Stimulated activated naive CD4-positive, alpha-beta T cell (primary cell): ENCODE data around the gene XRCC5.

Experiments used
- DNase-seq, 6 experiments: peaks; one replicate each; lab custom pipeline; 2025; lab: John Stamatoyannopoulos, UW

Gene XRCC5

DNA sequence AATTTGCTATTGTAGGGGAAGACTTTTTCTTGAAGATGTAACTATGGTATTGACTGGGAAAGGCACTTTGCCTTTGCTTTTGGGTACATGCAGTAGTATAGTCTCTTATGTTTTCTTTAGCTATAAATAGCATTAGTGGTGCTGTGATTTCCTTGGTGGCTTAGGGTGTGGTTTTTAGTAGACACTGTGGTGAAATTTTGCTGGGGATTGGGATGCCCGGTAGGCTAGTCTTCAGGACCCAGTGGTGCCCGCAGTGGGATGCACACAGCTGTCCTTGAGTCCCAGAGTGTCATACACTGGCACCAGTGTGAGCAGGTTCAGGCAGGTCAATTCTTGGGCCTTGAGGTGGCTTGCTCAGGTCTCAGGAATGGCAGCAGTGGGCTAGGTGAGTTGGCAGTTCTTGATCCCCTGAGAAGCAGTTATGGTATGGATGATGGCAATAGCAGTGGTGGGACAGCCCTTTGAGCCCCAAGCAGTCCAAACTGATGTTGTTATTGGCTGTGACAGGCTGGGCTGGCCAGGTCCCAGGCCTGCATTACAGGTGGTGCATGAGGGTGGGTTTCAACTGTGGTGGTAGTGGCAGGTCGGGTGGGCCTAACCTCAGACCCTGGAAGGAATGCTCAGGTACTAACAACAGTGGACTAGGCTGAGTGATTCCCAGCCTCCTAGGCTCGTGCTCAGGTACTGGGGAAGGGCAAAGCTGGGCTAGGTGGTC lies 124.3 kb downstream of the XRCC5 start:
- DNase-seq = no peak

DNA sequence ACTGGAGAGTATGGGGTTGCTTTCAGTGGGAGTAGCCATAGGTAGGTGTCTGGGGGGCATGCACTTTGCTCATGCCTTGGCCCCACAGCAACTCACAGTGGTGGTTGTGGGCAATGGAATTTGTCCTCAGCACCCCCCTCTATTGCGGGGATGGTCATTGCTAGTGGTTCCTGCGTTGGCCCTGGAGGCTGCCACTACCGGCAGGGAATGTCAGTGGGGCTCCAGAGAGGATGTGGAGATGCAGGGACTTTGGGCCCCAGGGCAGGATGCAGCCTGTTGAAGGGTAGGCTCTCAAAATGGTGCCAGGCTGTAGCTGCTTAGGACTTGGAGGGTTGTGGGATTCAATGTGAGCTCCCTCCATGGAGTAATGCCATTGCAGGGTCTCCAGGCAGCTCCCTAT lies 125.0 kb downstream of the XRCC5 start:
- DNase-seq = no peak

DNA sequence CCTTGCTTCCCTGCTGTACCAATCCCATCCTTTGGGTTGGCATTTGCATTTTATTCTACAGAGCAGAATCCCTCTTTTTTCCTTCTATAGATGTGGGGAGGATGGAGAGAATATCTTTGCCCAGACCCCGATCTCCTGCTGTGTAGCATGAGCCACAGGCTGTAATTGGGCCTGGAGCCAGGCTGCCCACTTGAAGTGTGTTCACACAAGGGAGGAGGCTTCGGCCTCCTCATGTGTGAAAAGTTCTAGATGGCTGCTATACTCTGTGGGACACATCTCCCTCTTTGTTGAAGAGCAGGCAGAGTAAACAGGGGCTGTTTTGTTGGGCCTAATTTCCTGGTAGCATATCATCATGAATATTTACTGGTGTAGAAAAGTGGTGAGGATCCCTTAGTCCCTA lies 126.3 kb downstream of the XRCC5 start:
- DNase-seq = no peak

DNA sequence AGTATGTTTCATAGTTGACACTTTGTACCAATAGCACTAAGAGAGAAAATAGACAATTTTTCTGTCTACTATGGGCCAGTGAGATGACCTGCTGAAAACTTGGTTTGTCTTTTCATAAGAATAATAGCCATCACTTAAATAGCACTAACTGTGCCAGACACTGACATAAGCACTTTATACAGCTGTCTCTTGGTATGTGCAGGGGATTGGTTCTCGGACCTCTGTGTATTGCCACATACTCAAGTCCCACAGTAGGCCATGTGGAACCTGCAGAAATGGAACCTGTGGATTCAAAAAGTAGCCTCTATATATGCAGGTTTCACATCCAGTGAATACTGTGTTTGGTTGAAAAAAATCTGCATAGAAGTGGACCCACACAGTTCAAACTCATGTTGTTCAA lies 126.7 kb downstream of the XRCC5 start:
- DNase-seq = no peak

DNA sequence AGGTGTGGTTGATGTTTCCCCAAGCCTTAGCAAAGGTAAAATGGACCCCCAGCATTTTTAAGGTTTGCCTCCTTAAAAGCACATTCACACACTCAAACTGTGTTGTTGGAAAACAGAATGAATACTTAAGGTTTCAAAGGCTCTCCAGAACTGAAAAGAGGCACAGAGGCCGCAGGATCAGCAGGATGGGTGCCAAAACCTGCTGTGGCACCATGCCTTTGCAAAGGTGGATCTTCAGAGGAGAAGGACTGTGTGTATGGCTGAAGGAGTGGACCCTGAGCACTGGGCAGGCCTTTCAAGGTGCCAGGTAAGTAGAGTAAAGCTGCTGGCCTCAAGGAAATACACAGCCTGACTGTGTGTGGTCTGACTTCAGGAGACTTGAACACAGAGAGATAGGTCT lies 127.3 kb downstream of the XRCC5 start:
- no peak for DNase-seq

DNA sequence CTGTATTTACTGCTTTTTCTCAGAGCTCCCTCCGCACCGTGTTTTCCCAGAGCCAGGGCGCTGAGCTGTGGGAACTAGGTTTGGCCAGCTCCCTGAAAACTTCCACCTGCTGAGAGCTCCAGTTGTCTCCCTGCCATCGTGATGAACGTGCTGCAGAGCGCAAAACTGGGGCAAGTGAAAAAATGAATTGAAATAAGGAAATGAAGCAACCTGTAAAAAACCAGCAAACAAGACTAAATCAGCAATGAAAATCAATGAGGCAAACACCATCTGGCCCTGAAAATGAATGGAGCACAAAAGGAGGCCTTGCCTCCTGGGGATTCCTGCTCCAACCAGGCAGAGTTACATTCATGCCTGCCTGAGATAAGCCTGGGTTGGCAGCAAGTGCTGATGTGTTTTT lies 133.2 kb downstream of the XRCC5 start:
- no peak for DNase-seq

DNA sequence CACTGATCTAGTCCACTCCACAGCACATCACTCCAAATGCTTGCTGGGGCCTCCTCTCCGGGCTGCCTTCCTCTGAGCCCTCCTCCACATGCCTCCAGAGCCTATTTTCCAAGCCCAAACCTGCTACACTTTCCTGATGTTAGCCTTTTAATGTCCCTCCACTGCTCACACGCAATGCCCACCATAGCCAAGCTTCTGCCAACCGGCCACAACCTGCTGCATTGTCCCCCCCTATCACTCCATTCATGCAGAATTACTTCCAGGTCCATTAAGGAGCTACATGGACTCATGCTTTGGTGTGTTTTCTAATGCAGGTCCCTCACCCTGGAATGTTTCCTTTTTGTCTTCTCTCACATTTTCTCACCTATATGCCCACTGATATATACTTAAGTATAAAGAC lies 133.9 kb downstream of the XRCC5 start:
- no peak for DNase-seq

DNA sequence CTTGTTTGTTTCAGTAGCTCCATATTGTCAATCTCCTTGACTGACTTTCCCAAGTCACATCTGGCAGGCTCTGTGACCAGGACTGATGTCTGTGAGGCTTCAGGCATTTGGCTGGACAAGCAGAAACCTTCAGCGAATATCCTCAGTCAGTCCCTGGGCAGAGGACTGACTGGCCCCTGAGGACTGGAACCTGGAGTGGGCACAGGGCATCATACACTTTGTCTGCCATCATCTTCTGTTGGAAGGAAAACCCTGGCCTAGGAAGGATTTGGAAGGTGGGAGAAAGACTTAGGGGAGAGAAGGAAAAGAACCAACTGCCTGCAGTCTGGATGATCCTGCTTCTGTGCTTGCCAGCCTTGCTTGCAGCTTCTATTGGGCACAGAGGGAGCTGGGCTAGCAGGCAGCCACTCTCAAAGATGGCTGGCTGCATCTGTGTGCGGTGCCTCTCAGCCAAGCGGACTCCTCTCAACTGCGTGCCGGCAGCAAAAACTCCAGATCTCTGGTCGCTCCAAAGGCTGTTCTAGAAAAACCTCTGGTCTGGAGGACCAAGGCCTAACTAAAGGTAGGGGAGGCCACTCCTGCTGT lies 136.3 kb downstream of the XRCC5 start:
- DNase-seq = no peak

DNA sequence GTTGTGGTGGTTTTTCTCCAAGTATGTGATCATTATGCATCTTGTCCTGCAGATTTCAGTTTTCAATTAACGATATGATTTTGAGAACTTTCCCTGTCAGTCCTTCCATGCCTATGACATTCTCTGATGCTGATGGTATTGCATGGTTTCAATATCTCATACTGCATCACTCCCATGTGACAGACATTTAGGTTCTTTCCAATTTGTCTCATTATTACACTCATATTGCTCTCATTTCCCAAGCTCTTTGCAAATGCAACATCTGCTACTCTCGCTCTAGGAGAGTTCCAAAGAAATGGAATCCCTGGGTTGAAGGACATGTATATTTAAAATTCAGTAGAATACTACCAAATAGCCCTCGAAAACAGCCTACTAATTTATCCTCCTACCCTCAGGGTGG lies 137.6 kb downstream of the XRCC5 start:
- no peak for DNase-seq
